Measurements from ENCODE around the gene CLDN12. TPM values are rescaled to one million over a fixed set of nuclear protein-coding genes. Genes with fewer than 3 reads are reported as not detected.
A peak's percentile ranks its signal among the peaks of the same experiment; 100 is the strongest.

Gene CLDN12
- total RNA-seq = 10 to 100 TPM; 11.8 to 33.3 (median 17.1) TPM
- polyA plus RNA-seq = 10 to 100 TPM; 10.5 to 14.2 TPM

GRCh38 chr7:90403174-90404113 lies at the start of gene CLDN12:
Gene CLDN12, plus strand, starts transcription at chr7:90403461. Its CDS starts 9,216 bp downstream, at chr7:90412677.
- 0 to 1% methylated on average over 33 to 35 of the region's 35 CpGs for WGBS, 2 donors
- TF ChIP-seq, protein P1, sequence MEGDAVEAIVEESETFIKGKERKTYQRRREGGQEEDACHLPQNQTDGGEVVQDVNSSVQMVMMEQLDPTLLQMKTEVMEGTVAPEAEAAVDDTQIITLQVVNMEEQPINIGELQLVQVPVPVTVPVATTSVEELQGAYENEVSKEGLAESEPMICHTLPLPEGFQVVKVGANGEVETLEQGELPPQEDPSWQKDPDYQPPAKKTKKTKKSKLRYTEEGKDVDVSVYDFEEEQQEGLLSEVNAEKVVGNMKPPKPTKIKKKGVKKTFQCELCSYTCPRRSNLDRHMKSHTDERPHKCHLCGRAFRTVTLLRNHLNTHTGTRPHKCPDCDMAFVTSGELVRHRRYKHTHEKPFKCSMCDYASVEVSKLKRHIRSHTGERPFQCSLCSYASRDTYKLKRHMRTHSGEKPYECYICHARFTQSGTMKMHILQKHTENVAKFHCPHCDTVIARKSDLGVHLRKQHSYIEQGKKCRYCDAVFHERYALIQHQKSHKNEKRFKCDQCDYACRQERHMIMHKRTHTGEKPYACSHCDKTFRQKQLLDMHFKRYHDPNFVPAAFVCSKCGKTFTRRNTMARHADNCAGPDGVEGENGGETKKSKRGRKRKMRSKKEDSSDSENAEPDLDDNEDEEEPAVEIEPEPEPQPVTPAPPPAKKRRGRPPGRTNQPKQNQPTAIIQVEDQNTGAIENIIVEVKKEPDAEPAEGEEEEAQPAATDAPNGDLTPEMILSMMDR (IDR thresholded peaks at IDR 0.05) = no peak
- Histone ChIP-seq H3K27ac (peak within 1 kb of the TSS; percentile 55 to 90 (median 74)), H3K9me3 (no peaks in the 10 kb centered on the region), H3K36me3 (no peaks in the 10 kb centered on the region), H3K4me3 (peak within 1 kb of the TSS; percentile 42 to 59 (median 50)), H3K4me1 (peaks cover 0 to 11% (median 5%) of the 10 kb centered on the region in 3 donors), H3K27me3 (no peaks in the 10 kb centered on the region)
- FAIRE-seq = peak; percentile 17
- peak; percentile 98 to 99 (median 98) for ATAC-seq
- intact Hi-C loops (cut with DNase I) = no loop called here
- DNase-seq = peak; percentile 86 to 92 (median 88)

DNA sequence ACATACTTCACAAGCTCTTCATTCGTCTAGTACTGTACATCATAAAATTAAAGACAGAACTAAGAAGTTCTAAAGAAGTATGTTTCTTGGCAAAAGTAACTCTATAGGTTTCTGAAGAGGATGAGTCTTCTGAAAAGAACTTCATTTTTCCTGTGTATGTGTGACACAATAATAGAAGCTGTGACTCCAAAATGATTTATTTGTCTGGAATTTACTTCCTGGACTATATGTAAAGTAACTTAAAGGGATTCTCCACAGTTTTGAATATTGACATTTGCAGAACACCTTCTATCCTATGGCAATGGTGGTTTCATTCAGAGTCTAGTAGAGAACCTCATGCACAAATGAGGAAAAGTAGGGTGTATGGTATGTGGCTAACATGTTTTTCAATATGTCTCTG lies 19.8 kb upstream of the CLDN12 start:
- no peak overlapping the region for H3K27ac ChIP-seq
- no peak overlapping the region for H3K4me3 ChIP-seq
- intact Hi-C loops (cut with DNase I) = no loop called here
- no peak for ATAC-seq
- TF ChIP-seq, protein P1 (IDR thresholded peaks at IDR 0.05) = no peak
- 75 to 85% methylated on average over 1 of the region's 1 CpG for WGBS, 2 donors
- H3K4me1 ChIP-seq = no peaks in the 10 kb centered on the region
- H3K27me3 ChIP-seq = no peaks in the 10 kb centered on the region
- peaks cover 2 to 38% (median 13%) of the 10 kb centered on the region in 3 donors for H3K36me3 ChIP-seq
- H3K9me3 ChIP-seq = no peaks in the 10 kb centered on the region
- DNase-seq = no peak
- FAIRE-seq = no peak

DNA sequence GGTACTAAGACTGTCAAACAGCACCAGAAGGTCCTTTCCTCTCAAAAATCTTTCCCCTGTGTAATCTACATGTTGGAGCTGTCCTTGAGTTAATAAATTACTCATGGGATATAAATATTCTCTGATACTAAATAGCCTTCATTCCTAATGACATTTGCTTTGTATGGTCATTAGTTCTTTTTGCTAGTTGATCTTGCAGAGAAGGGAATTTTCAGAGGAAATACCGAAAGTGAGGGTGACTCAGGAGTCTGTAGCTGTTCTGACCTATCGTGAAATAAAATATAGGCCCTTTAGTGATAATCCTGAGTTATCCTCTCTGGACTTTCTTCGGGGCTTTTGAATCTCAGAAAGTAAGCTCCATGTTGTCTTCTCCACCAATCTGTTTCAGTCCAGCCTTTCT lies 19.4 kb upstream of the CLDN12 start:
- TF ChIP-seq, protein P1 (IDR thresholded peaks at IDR 0.05) = no peak
- ATAC-seq (no peak), DNase-seq (no peak), FAIRE-seq (no peak)
- Histone ChIP-seq H3K9me3 (no peaks in the 10 kb centered on the region), H3K4me1 (no peaks in the 10 kb centered on the region), H3K4me3 (no peak overlapping the region), H3K27me3 (no peaks in the 10 kb centered on the region), H3K36me3 (peaks cover 2 to 34% (median 8%) of the 10 kb centered on the region in 3 donors), H3K27ac (no peak overlapping the region)
- intact Hi-C loops (cut with DNase I) = no loop called here
- 91 to 94% methylated on average over 3 of the region's 3 CpGs for whole genome bisulfite sequencing, 2 donors

DNA sequence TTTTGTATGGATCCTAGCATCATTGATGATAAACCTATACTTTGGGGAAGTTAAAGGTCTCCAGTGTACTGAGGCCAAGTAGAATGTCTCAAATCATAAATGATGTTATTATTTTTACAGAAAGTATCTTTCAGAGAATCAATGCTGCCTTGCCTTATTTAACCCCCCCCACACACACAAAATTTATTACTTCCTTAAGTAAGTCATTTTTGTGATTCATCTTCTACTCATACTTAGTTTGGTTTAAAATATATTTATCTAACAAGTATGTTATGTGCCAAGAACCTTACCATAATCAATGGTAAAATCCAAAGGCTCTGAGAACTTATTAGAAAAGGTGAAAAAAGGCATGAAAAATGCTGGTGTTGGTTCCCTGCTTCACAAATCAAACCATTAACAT lies 18.8 kb upstream of the CLDN12 start:
- H3K9me3 ChIP-seq = no peaks in the 10 kb centered on the region
- no peak for FAIRE-seq
- no peak for ATAC-seq
- DNase-seq = no peak
- no peaks in the 10 kb centered on the region for H3K27me3 ChIP-seq
- H3K4me3 ChIP-seq = no peak overlapping the region
- intact Hi-C loops (cut with DNase I) = no loop called here
- no peaks in the 10 kb centered on the region for H3K4me1 ChIP-seq
- peaks cover 0 to 29% (median 4%) of the 10 kb centered on the region in 3 donors for H3K36me3 ChIP-seq
- no peak overlapping the region for H3K27ac ChIP-seq
- TF ChIP-seq, protein P1 (IDR thresholded peaks at IDR 0.05) = no peak
